Renal pelvis (tissue), 12 donors: Measurements from ENCODE around the gene FSCB. TPM values are rescaled to one million over a fixed set of nuclear protein-coding genes. Genes with fewer than 3 reads are reported as not detected.
"Not testable (repeated sequence)": the region's sequence is repeated elsewhere in the genome, so short reads cannot be mapped to it uniquely, and the experiment has no call there.

ENCODE experiments used
- DNase-seq: peaks from one replicate; pipeline ENCODE4 v3.0.0-alpha.2; 2013
- long read RNA-seq, 16 experiments: transcript quantifications; one replicate each; lab custom pipeline, GENCODE V29; 2026
- polyA plus RNA-seq, 3 donors: library from polyadenylated mRNA; unstranded; fragments of 120-200 nt; gene quantifications; one replicate each; pipeline ENCODE4 v1.2.1, GENCODE V29; 2013; ENCODE audit not compliant: insufficient read length in 3 of 3

FSCB gene
- polyA plus RNA-seq, result not detected
- long read RNA-seq, donor 1, result 0 reads
- long read RNA-seq, donor 2, result 0 reads
- long read RNA-seq, donor 3, result 0 reads
- long read RNA-seq, donor 4, result 0 reads
- long read RNA-seq, donor 5, partial matches to known transcripts, result 0 of 2 reads
- long read RNA-seq, donor 5, other reads (novel, unspliced or antisense), result 0 of 2 reads
- long read RNA-seq, donor 6, result 0 reads
- long read RNA-seq, donor 7, result 0 reads
- long read RNA-seq, donor 8, result 0 reads
- long read RNA-seq, donor 9, result 0 reads
- long read RNA-seq, donor 10, result 0 reads
- long read RNA-seq, donor 11, partial matches to known transcripts, result 0 of 2 reads
- long read RNA-seq, donor 11, other reads (novel, unspliced or antisense), result 0 of 2 reads
- long read RNA-seq, donor 12, result 0 reads
- long read RNA-seq, donor 13, result 0 reads
- long read RNA-seq, donor 14, result 0 reads
- long read RNA-seq, donor 15, result 0 reads
- long read RNA-seq, donor 16, result 0 reads

- no peak for DNase-seq
Measured at GRCh38 chr14:44507183-44507582, at the start of gene FSCB. Gene FSCB (minus strand): TSS chr14:44507283. CDS start chr14:44506987, 296 bp downstream.

GRCh38 chr14:44531658-44532057, 24.6 kb upstream of the FSCB start:
- DNase-seq, result no peak

- no peak for DNase-seq
Measured at GRCh38 chr14:44530475-44530874, 23.4 kb upstream of the FSCB start.

- no peak for DNase-seq
Measured at GRCh38 chr14:44529026-44529425, 21.9 kb upstream of the FSCB start.

GRCh38 chr14:44528180-44528579, 21.1 kb upstream of the FSCB start:
- DNase-seq, result no peak

- DNase-seq, result no peak
Measured at GRCh38 chr14:44525237-44525636, 18.2 kb upstream of the FSCB start.

GRCh38 chr14:44515668-44516067, 8.6 kb upstream of the FSCB start:
- not testable (repeated sequence) for DNase-seq

- DNase-seq, result no peak
Measured at GRCh38 chr14:44508834-44509233, 1.8 kb upstream of the FSCB start.

GRCh38 chr14:44505588-44505987, 1.5 kb downstream of the FSCB start:
- DNase-seq, result no peak

- DNase-seq, result no peak
Measured at GRCh38 chr14:44497148-44497547, 9.9 kb downstream of the FSCB start.

- DNase-seq, result no peak
Measured at GRCh38 chr14:44494137-44494536, 12.9 kb downstream of the FSCB start.

- DNase-seq, result no peak
Measured at GRCh38 chr14:44490966-44491365, 16.1 kb downstream of the FSCB start.

GRCh38 chr14:44477953-44478352, 29.1 kb downstream of the FSCB start:
- DNase-seq, result no peak

- no peak for DNase-seq
Measured at GRCh38 chr14:44468771-44469170, 38.3 kb downstream of the FSCB start.

- DNase-seq, result peak; percentile 14
Measured at GRCh38 chr14:44463356-44464004, 43.6 kb downstream of the FSCB start.

- DNase-seq, result no peak
Measured at GRCh38 chr14:44462381-44462780, 44.7 kb downstream of the FSCB start.

GRCh38 chr14:44461811-44462210, 45.3 kb downstream of the FSCB start:
- DNase-seq, result no peak
